GM19463 (cell line): ENCODE data around the gene TWNK.
"Not testable (repeated sequence)": the region's sequence is repeated elsewhere in the genome, so short reads cannot be mapped to it uniquely, and the experiment has no call there.

ENCODE experiments used
- ATAC-seq: cut with Tn5 transposase; IDR thresholded peaks from one replicate; pipeline ENCODE4 v1.9.1; 2021; ENCODE audit warnings: mild to moderate bottlenecking, moderate library complexity; ENCODE audit not compliant: unreplicated experiment

Gene TWNK

GRCh38 chr10:100972904-100973535 is 14.3 kb upstream of the TWNK start:
- no peak for ATAC-seq

GRCh38 chr10:100975397-100975796 is 11.9 kb upstream of the TWNK start:
- not testable (repeated sequence) for ATAC-seq

GRCh38 chr10:100976906-100977305 is 10.4 kb upstream of the TWNK start:
- no peak for ATAC-seq

GRCh38 chr10:100977436-100977835 is 9.9 kb upstream of the TWNK start:
- no peak for ATAC-seq

- no peak for ATAC-seq
Observed at GRCh38 chr10:100978121-100978900, 9.0 kb upstream of the TWNK start.

- ATAC-seq = no peak
Observed at GRCh38 chr10:100978901-100979195, 8.5 kb upstream of the TWNK start.

GRCh38 chr10:100979791-100980272 is 7.5 kb upstream of the TWNK start:
- ATAC-seq = no peak

GRCh38 chr10:100980311-100980710 is 7.0 kb upstream of the TWNK start:
- ATAC-seq = no peak

- no peak for ATAC-seq
Observed at GRCh38 chr10:100980711-100981110, 6.6 kb upstream of the TWNK start.

GRCh38 chr10:100981178-100981772 is 6.1 kb upstream of the TWNK start:
- no peak for ATAC-seq

- no peak for ATAC-seq
Observed at GRCh38 chr10:100982916-100983830, 4.2 kb upstream of the TWNK start.

GRCh38 chr10:100983868-100984671 is 3.3 kb upstream of the TWNK start:
- no peak for ATAC-seq

- ATAC-seq = no peak
Observed at GRCh38 chr10:100984672-100985177, 2.6 kb upstream of the TWNK start.

- no peak for ATAC-seq
Observed at GRCh38 chr10:100985336-100985735, 2.0 kb upstream of the TWNK start.

GRCh38 chr10:100986623-100986951 is 756 bp upstream of the TWNK start:
- ATAC-seq = no peak

GRCh38 chr10:100987685-100988049 is 324 bp downstream of the TWNK start:
- no peak for ATAC-seq

GRCh38 chr10:100988166-100988565 is 823 bp downstream of the TWNK start:
- no peak for ATAC-seq

GRCh38 chr10:100989088-100989487 is 1.7 kb downstream of the TWNK start:
- no peak for ATAC-seq

GRCh38 chr10:100993986-100994708 is 6.8 kb downstream of the TWNK start:
- ATAC-seq = no peak

GRCh38 chr10:100995181-100995580 is 7.8 kb downstream of the TWNK start:
- no peak for ATAC-seq
